DND-41 (cell line): ENCODE measurements around the gene LRRN4.

Experiments
- ATAC-seq: fragments of 200-7000 bp; cut with Tn5 transposase; 3 replicates; pipeline ENCODE4 v1.9.1; 2021; ENCODE audit warnings: low read depth; ENCODE audit not compliant: insufficient read depth
- DNase-seq: peaks from one replicate; pipeline ENCODE4 v3.0.0-alpha.2; 2020
- H2AFZ ChIP-seq: 2 replicates; pipeline ENCODE4 v1.6.0; 2012; ENCODE audit warnings: low read depth, low read length
- H3K27ac ChIP-seq: 2 replicates; pipeline ENCODE4 v1.5.1; 2012; ENCODE audit warnings: low read length, inconsistent platforms
- H3K27me3 ChIP-seq: fragments of 200-600 bp; sonication (generic); 2 replicates; pipeline ENCODE4 v1.6.0; 2012; ENCODE audit warnings: low read length, mild to moderate bottlenecking, inconsistent platforms; ENCODE audit not compliant: insufficient read depth, poor library complexity
- H3K36me3 ChIP-seq: 2 replicates; pipeline ENCODE4 v1.5.1; 2012; ENCODE audit warnings: low read length, inconsistent platforms; ENCODE audit not compliant: insufficient read depth
- H3K4me1 ChIP-seq: 2 replicates; pipeline ENCODE4 v1.5.1; 2012; ENCODE audit warnings: mild to moderate bottlenecking, low read length; ENCODE audit not compliant: insufficient read depth
- H3K4me2 ChIP-seq: 2 replicates; pipeline ENCODE4 v1.6.0; 2012; ENCODE audit warnings: mild to moderate bottlenecking, moderate library complexity, low read length, inconsistent platforms; ENCODE audit not compliant: insufficient read depth
- H3K4me3 ChIP-seq, 2 experiments: fragments of 200-600 bp in 1 of 2; shearing (Covaris generic) in 1 of 2; 2 replicates each; pipeline ENCODE4 v1.5.1; 2012 to 2016; ENCODE audit warnings: inconsistent platforms in 2 of 2, low read length in 2 of 2, mild to moderate bottlenecking in 2 of 2, low read depth in 1 of 2, moderate library complexity in 1 of 2
- H3K79me2 ChIP-seq: 2 replicates; pipeline ENCODE4 v1.6.0; 2012; ENCODE audit warnings: low read length, inconsistent platforms; ENCODE audit not compliant: insufficient read depth
- H3K9ac ChIP-seq: 2 replicates; pipeline ENCODE4 v1.6.0; 2012; ENCODE audit warnings: low read depth, mild to moderate bottlenecking, inconsistent platforms, low read length, moderate library complexity
- H3K9me3 ChIP-seq: 2 replicates; pipeline ENCODE4 v1.5.1; 2012; ENCODE audit warnings: low read length, moderate library complexity, mild to moderate bottlenecking, inconsistent platforms; ENCODE audit not compliant: insufficient read depth, severe bottlenecking
- H4K20me1 ChIP-seq: 2 replicates; pipeline ENCODE4 v1.6.0; 2012; ENCODE audit warnings: low read length; ENCODE audit not compliant: insufficient read depth
- CTCF ChIP-seq: IDR thresholded peaks from 2 replicates; pipeline ENCODE4 v1.5.1; 2012; ENCODE audit warnings: borderline replicate concordance, low read length, moderate library complexity, mild to moderate bottlenecking; ENCODE audit not compliant: poor library complexity, severe bottlenecking; ENCODE audit errors: extremely low read depth
- EZH2 ChIP-seq: IDR thresholded peaks from 3 replicates; pipeline ENCODE4 v1.6.1; 2012; ENCODE audit warnings: borderline replicate concordance, low read depth, mild to moderate bottlenecking, moderate library complexity, low read length, inconsistent platforms; ENCODE audit not compliant: severe bottlenecking

LRRN4 gene

DNA sequence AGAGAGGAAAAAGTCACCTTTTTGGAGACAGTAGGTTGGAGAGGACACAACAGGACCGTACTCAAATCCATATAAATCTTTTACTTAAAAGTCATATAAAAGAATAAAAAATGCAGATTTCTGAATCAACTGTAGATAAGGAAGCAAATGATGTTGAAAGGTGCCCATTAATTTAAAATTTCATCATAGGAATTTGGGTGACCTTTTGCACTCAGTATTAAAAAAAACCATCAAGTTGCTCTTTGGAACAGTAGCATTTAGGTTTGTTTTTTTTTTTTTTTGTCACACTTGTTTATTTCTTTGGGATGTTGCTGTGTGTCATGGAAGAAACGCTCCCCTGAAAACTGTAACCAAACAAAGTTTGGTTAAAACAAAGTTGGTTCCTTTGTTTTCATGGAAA, 20.9 kb upstream of the LRRN4 start:
- no peak overlapping the region for H3K4me3 ChIP-seq
- no peak overlapping the region for H3K27ac ChIP-seq
- no peak overlapping the region for H2AFZ ChIP-seq
- no peaks in the 10 kb centered on the region for H3K79me2 ChIP-seq
- ATAC-seq, result no peak
- no peak overlapping the region for H3K4me2 ChIP-seq
- TF ChIP-seq EZH2, result no peak
- TF ChIP-seq CTCF, result no peak
- H3K4me1 ChIP-seq, result no peaks in the 10 kb centered on the region
- no peaks in the 10 kb centered on the region for H3K36me3 ChIP-seq
- no peak overlapping the region for H3K9ac ChIP-seq
- peaks cover 3% of the 10 kb centered on the region for H3K27me3 ChIP-seq
- H4K20me1 ChIP-seq, result no peaks in the 10 kb centered on the region
- DNase-seq, result no peak
- H3K9me3 ChIP-seq, result no peaks in the 10 kb centered on the region

- H3K27ac ChIP-seq, result no peak overlapping the region
- peak overlapping the region; percentile 37; the same call in 1 of the 2 replicates for H2AFZ ChIP-seq
- H3K9ac ChIP-seq, result no peak overlapping the region
- H3K4me3 ChIP-seq, result no peak overlapping the region
- no peak overlapping the region for H3K4me2 ChIP-seq
- DNase-seq, result peak; percentile 20
- no peaks in the 10 kb centered on the region for H4K20me1 ChIP-seq
- TF ChIP-seq CTCF, result peak; percentile 62
- TF ChIP-seq EZH2, result no peak
- no peaks in the 10 kb centered on the region for H3K9me3 ChIP-seq
- H3K4me1 ChIP-seq, result no peaks in the 10 kb centered on the region
- H3K79me2 ChIP-seq, result no peaks in the 10 kb centered on the region
- peak; percentile 85 for ATAC-seq
- H3K36me3 ChIP-seq, result no peaks in the 10 kb centered on the region
- peaks cover 1% of the 10 kb centered on the region for H3K27me3 ChIP-seq
Measured at GRCh38 chr20:6074145-6074561, 20.3 kb upstream of the LRRN4 start.

- Histone ChIP-seq H2AFZ (no peak overlapping the region), H4K20me1 (no peaks in the 10 kb centered on the region), H3K36me3 (no peaks in the 10 kb centered on the region), H3K4me1 (no peaks in the 10 kb centered on the region), H3K4me3 (no peak overlapping the region), H3K27ac (no peak overlapping the region), H3K27me3 (no peaks in the 10 kb centered on the region), H3K9me3 (no peaks in the 10 kb centered on the region), H3K9ac (no peak overlapping the region), H3K4me2 (no peak overlapping the region), H3K79me2 (no peaks in the 10 kb centered on the region)
- ATAC-seq, result no peak
- TF ChIP-seq EZH2 (no peak), CTCF (no peak)
- DNase-seq, result no peak
Measured at GRCh38 chr20:6070829-6071695, 17.2 kb upstream of the LRRN4 start.
